ENCODE measurements around the gene TRPV3.

DNA sequence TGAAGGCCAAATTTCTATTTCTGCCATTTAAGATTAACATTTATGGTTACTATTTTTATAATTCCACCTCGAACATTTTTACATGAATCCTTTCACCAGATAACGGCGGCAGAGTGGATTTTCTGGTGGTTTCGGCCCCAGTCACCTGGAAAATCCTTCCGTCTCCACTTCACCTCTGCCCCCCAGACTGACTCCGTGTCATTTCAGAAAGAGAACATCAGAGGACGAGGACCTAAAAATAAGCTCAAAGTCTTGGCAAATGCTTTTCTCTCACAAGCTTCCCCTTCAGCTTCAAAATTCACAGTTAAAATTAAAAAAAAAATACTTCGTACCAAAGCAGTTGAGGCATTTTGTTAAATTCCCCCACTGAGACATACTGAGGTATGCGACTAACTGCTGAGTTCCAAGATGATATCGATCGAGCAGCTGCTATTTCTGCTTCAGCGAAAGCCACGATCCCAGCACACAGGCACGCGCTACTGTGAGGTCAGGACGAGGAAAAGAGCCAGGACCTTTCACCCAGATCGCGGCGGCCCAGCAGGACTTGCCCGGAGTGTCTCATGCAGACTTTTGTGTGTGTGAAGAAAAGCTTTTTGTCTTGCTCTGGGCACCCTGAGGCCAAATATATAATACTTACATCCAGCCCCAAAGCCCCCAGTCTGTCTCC, 45.0 kb downstream of the TRPV3 start:
- TF ChIP-seq EZH2phosphoT487 (IDR thresholded peaks at IDR 0.05; ENCODE audit: unreplicated experiment), result no peak
- no peak for TF ChIP-seq EZH2 (IDR thresholded peaks at IDR 0.05; ENCODE audit: low read depth, unreplicated experiment)
- TF ChIP-seq, protein P1, sequence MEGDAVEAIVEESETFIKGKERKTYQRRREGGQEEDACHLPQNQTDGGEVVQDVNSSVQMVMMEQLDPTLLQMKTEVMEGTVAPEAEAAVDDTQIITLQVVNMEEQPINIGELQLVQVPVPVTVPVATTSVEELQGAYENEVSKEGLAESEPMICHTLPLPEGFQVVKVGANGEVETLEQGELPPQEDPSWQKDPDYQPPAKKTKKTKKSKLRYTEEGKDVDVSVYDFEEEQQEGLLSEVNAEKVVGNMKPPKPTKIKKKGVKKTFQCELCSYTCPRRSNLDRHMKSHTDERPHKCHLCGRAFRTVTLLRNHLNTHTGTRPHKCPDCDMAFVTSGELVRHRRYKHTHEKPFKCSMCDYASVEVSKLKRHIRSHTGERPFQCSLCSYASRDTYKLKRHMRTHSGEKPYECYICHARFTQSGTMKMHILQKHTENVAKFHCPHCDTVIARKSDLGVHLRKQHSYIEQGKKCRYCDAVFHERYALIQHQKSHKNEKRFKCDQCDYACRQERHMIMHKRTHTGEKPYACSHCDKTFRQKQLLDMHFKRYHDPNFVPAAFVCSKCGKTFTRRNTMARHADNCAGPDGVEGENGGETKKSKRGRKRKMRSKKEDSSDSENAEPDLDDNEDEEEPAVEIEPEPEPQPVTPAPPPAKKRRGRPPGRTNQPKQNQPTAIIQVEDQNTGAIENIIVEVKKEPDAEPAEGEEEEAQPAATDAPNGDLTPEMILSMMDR (conservative IDR thresholded peaks at IDR 0.05; ENCODE audit: low read depth in 2 of 2), result no peak
- TF ChIP-seq POLR2AphosphoS5 (IDR thresholded peaks at IDR 0.05; ENCODE audit: low read depth), result no peak
- TF ChIP-seq, protein P2, sequence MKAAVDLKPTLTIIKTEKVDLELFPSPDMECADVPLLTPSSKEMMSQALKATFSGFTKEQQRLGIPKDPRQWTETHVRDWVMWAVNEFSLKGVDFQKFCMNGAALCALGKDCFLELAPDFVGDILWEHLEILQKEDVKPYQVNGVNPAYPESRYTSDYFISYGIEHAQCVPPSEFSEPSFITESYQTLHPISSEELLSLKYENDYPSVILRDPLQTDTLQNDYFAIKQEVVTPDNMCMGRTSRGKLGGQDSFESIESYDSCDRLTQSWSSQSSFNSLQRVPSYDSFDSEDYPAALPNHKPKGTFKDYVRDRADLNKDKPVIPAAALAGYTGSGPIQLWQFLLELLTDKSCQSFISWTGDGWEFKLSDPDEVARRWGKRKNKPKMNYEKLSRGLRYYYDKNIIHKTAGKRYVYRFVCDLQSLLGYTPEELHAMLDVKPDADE (IDR thresholded peaks at IDR 0.05), result no peak
- TF ChIP-seq, protein P3, sequence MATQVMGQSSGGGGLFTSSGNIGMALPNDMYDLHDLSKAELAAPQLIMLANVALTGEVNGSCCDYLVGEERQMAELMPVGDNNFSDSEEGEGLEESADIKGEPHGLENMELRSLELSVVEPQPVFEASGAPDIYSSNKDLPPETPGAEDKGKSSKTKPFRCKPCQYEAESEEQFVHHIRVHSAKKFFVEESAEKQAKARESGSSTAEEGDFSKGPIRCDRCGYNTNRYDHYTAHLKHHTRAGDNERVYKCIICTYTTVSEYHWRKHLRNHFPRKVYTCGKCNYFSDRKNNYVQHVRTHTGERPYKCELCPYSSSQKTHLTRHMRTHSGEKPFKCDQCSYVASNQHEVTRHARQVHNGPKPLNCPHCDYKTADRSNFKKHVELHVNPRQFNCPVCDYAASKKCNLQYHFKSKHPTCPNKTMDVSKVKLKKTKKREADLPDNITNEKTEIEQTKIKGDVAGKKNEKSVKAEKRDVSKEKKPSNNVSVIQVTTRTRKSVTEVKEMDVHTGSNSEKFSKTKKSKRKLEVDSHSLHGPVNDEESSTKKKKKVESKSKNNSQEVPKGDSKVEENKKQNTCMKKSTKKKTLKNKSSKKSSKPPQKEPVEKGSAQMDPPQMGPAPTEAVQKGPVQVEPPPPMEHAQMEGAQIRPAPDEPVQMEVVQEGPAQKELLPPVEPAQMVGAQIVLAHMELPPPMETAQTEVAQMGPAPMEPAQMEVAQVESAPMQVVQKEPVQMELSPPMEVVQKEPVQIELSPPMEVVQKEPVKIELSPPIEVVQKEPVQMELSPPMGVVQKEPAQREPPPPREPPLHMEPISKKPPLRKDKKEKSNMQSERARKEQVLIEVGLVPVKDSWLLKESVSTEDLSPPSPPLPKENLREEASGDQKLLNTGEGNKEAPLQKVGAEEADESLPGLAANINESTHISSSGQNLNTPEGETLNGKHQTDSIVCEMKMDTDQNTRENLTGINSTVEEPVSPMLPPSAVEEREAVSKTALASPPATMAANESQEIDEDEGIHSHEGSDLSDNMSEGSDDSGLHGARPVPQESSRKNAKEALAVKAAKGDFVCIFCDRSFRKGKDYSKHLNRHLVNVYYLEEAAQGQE (IDR thresholded peaks at IDR 0.05; ENCODE audit: unreplicated experiment), result no peak
- TF ChIP-seq JUNB (IDR thresholded peaks at IDR 0.05; ENCODE audit: unreplicated experiment), result no peak
- TF ChIP-seq STAT1 (IDR thresholded peaks at IDR 0.05; ENCODE audit: unreplicated experiment), result no peak
- TF ChIP-seq, protein P4, sequence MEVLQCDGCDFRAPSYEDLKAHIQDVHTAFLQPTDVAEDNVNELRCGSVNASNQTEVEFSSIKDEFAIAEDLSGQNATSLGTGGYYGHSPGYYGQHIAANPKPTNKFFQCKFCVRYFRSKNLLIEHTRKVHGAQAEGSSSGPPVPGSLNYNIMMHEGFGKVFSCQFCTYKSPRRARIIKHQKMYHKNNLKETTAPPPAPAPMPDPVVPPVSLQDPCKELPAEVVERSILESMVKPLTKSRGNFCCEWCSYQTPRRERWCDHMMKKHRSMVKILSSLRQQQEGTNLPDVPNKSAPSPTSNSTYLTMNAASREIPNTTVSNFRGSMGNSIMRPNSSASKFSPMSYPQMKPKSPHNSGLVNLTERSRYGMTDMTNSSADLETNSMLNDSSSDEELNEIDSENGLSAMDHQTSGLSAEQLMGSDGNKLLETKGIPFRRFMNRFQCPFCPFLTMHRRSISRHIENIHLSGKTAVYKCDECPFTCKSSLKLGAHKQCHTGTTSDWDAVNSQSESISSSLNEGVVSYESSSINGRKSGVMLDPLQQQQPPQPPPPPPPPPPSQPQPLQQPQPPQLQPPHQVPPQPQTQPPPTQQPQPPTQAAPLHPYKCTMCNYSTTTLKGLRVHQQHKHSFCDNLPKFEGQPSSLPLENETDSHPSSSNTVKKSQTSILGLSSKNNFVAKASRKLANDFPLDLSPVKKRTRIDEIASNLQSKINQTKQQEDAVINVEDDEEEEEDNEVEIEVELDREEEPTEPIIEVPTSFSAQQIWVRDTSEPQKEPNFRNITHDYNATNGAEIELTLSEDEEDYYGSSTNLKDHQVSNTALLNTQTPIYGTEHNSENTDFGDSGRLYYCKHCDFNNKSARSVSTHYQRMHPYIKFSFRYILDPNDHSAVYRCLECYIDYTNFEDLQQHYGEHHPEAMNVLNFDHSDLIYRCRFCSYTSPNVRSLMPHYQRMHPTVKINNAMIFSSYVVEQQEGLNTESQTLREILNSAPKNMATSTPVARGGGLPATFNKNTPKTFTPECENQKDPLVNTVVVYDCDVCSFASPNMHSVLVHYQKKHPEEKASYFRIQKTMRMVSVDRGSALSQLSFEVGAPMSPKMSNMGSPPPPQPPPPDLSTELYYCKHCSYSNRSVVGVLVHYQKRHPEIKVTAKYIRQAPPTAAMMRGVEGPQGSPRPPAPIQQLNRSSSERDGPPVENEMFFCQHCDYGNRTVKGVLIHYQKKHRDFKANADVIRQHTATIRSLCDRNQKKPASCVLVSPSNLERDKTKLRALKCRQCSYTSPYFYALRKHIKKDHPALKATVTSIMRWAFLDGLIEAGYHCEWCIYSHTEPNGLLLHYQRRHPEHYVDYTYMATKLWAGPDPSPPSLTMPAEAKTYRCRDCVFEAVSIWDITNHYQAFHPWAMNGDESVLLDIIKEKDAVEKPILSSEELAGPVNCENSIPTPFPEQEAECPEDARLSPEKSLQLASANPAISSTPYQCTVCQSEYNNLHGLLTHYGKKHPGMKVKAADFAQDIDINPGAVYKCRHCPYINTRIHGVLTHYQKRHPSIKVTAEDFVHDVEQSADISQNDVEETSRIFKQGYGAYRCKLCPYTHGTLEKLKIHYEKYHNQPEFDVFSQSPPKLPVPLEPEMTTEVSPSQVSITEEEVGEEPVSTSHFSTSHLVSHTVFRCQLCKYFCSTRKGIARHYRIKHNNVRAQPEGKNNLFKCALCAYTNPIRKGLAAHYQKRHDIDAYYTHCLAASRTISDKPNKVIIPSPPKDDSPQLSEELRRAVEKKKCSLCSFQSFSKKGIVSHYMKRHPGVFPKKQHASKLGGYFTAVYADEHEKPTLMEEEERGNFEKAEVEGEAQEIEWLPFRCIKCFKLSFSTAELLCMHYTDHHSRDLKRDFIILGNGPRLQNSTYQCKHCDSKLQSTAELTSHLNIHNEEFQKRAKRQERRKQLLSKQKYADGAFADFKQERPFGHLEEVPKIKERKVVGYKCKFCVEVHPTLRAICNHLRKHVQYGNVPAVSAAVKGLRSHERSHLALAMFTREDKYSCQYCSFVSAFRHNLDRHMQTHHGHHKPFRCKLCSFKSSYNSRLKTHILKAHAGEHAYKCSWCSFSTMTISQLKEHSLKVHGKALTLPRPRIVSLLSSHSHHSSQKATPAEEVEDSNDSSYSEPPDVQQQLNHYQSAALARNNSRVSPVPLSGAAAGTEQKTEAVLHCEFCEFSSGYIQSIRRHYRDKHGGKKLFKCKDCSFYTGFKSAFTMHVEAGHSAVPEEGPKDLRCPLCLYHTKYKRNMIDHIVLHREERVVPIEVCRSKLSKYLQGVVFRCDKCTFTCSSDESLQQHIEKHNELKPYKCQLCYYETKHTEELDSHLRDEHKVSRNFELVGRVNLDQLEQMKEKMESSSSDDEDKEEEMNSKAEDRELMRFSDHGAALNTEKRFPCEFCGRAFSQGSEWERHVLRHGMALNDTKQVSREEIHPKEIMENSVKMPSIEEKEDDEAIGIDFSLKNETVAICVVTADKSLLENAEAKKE (CRISPR knock-in tag; IDR thresholded peaks at IDR 0.05), result no peak
- no peak for TF ChIP-seq CREB1 (CRISPR knock-in tag; IDR thresholded peaks at IDR 0.05; ENCODE audit: low read depth)
- no peak for TF ChIP-seq ZNF114 (CRISPR knock-in tag; IDR thresholded peaks at IDR 0.05)
- no peak for TF ChIP-seq NANOG (IDR thresholded peaks at IDR 0.05; ENCODE audit: borderline replicate concordance)
- no peak for TF ChIP-seq ZNF331 (CRISPR knock-in tag; IDR thresholded peaks at IDR 0.05; ENCODE audit: low read depth)
